Activated T-helper 2 cell treated with anti-CD3 and anti-CD28 coated beads, Interferon-gamma antibody, Interleukin-2, Interleukin-4, amounts not matched to agents 10 μg/mL and 5 μg/mL and 100 μg/mL, durations not matched to agents 14 hours and 24 hours and 36 hours (primary cell): ENCODE results near the gene DKKL1. TPM values are rescaled to one million over a fixed set of nuclear protein-coding genes. Genes with fewer than 3 reads are reported as not detected.

ENCODE experiments used
- total RNA-seq: library from RNA; stranded (reverse); gene quantifications from 2 replicates; pipeline ENCODE4 v1.2.3, GENCODE V29; 2022

Gene DKKL1
- total RNA-seq, 1 donor from 2014 or later, result not detected

Other genes with a start within 250 kb of the DKKL1 start
- 5.9 and 7.7 TPM in 2 replicates for gene LIN7B, start 249.5 kb upstream of the DKKL1 start, total RNA-seq
- 1.7 and 2.3 TPM in 2 replicates for gene C19orf73, start 244.7 kb upstream of the DKKL1 start, total RNA-seq
- 3.6 and 5.0 TPM in 2 replicates for gene PPFIA3, start 244.3 kb upstream of the DKKL1 start, total RNA-seq
- gene HRC, start 208.5 kb upstream of the DKKL1 start, total RNA-seq, result not detected in 2 replicates
- 1.3 and 1.9 TPM in 2 replicates for gene TRPM4, start 206.1 kb upstream of the DKKL1 start, total RNA-seq
- gene SLC6A16, start 38.7 kb upstream of the DKKL1 start, total RNA-seq, result 1.3 and 2.2 TPM in 2 replicates
- 141 TPM in 2 replicates for gene CD37, start 28.5 kb upstream of the DKKL1 start, total RNA-seq
- gene TEAD2, start 1.5 kb upstream of the DKKL1 start, total RNA-seq, result not detected in 2 replicates
- gene KASH5, start 24.4 kb downstream of the DKKL1 start, total RNA-seq, result 0.14 and 0.28 TPM in 2 replicates
- gene PTH2, start 59.6 kb downstream of the DKKL1 start, total RNA-seq, result not detected in 2 replicates
- gene GFY, start 61.5 kb downstream of the DKKL1 start, total RNA-seq, result not detected in 2 replicates
- gene SLC17A7, start 77.7 kb downstream of the DKKL1 start, total RNA-seq, result 0.16 TPM in 1 of 2 replicates, not detected in the other
- gene PIH1D1, start 87.9 kb downstream of the DKKL1 start, total RNA-seq, result 136 and 138 TPM in 2 replicates
- 26.4 and 32.5 TPM in 2 replicates for gene ALDH16A1, start 89.3 kb downstream of the DKKL1 start, total RNA-seq
- gene FLT3LG, start 110.3 kb downstream of the DKKL1 start, total RNA-seq, result 49.3 and 57.9 TPM in 2 replicates
- 3,221 and 3,346 TPM in 2 replicates for gene RPL13A, start 123.7 kb downstream of the DKKL1 start, total RNA-seq
- gene RPS11, start 132.6 kb downstream of the DKKL1 start, total RNA-seq, result 2,145 and 2,173 TPM in 2 replicates
- 1.8 and 2.2 TPM in 2 replicates for gene FCGRT, start 148.8 kb downstream of the DKKL1 start, total RNA-seq
- 3.2 and 3.8 TPM in 2 replicates for gene RCN3, start 164.1 kb downstream of the DKKL1 start, total RNA-seq
- 64.8 and 67.1 TPM in 2 replicates for gene NOSIP, start 216.7 kb downstream of the DKKL1 start, total RNA-seq
- 0.83 and 0.84 TPM in 2 replicates for gene PRRG2, start 217.4 kb downstream of the DKKL1 start, total RNA-seq
- gene PRR12, start 227.3 kb downstream of the DKKL1 start, total RNA-seq, result 34.2 and 34.6 TPM in 2 replicates